DMS53 treated with DMSO at 0.1 percent for 48 hours (cell line): ENCODE results near the gene CELF3.

Source experiments
- DNase-seq: peaks from one replicate; lab custom pipeline; 2025; ENCODE audit not compliant: unreplicated experiment; lab: John Stamatoyannopoulos, UW

CELF3 gene

DNA sequence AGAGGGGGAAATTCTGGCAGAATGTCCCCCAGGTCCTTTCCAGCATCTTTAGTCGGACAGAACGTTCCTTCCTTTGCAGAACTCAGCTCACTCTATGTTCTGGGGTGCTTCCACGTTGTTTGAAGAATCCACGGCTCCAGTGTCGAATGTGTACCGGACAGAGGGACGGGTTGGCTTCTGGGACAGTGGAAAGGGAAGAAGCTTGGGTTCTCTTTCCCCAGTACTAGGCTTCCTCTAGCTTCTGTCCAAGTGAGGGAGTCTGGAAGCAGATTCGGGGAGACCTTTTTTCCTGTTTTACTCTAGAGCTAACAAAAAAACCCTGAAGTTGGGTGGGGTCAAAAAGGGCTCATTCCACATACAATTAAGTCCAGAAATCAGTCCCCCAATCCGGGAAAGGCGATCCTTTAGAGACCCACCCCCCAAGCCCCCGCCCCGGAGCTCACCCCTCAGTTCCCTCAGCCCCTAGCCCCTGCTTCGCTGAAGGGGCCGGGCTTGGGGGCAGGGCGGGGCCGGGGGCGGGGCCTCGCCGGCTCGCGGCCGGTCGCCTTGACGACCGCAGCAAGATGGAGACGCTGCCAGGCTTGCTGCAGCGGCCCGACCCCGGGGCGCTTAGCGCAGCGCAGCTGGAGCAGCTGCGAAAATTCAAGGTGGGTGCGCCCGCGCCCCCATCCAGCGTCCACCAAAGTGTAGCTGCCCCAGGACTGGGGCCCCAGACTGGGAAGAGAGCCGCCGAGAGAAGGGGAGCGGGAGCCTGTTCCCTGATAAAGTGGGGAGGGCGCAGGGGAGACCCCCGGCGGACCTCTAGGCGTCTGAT lies 4.6 kb upstream of the CELF3 start, which contains the start of gene RIIAD1:
Gene RIIAD1 (plus strand): TSS at position 549 of the 814 bp plus-strand sequence. CDS start 15 bp downstream, at position 564.
- DNase-seq = no peak

DNA sequence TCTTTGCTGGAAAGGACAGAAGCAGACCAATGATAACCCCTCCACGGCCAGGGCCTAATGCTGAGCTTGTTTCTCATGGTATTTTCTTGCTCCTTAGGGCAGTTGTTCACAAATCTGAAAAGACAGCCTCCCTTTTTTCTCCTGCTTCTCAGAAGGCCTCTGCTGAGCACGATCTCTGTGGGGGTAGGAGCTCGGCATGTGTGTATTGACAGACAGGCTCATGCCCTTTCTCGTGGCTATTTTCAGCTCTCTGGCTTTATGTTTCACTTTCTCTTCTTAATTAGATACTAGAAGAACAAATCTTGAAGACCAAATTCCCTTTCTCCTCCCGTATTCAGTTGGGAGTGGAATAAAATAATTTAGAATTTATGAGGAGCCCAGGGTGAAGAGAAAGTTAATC lies 4.0 kb upstream of the CELF3 start:
- no peak for DNase-seq

DNA sequence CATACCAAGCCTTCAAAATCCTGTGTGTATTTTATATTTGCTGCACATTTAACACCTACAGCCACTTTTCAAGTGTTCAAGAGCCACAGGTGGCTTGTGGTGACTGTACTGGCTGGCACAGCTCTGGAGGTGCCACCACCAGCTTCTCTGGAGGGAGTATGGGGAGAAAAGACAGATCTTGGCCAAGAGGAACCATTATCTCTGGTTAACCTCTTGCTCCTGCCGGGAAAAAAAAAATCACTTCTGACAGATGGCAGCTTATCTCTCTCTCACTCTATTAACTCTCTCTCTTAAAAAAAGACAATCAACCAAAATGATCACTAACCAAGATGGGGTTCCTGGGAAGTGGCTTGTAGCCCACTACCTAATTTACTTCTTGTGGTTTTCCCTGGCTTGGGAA lies 3.5 kb upstream of the CELF3 start:
- DNase-seq = no peak

DNA sequence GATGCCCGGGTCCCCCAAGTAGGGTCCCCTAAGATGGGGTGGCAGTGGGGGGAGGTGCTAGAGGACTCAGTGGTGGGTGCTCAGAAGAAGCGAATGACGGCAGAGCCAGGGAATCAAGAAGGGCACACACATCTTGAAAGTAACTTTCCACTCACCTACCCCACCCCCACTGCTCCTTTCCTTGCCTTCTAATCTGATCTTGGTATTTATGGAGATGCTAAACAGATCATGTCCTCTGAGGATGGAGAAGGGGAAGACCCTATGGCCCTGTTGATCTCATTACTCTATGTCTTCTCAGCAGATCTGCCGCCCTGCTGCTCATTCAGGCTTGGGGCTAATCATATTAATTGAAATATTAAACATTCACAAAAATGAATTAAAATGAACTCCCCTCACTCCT lies 2.1 kb upstream of the CELF3 start:
- no peak for DNase-seq

DNA sequence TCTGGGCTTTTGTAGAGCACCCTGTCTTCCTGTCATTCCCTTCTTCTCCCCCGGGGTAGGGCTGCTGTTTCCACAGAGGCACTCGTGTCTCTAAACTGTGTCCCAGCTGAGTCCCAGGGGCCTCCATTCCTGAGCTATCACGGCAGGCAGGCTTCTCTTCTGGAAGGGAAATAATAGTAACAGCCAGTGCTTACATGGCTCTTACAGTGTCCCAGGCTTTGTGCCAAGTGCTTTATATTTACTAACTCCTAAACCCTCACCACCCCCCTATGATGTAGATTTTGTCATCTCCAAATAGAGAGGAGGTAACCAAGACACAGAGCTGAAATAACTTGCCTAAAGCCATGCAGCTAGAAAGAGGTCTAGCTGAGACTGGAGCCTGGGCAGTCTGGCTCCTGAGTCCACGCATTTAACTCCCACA lies 1.4 kb upstream of the CELF3 start:
- no peak for DNase-seq

DNA sequence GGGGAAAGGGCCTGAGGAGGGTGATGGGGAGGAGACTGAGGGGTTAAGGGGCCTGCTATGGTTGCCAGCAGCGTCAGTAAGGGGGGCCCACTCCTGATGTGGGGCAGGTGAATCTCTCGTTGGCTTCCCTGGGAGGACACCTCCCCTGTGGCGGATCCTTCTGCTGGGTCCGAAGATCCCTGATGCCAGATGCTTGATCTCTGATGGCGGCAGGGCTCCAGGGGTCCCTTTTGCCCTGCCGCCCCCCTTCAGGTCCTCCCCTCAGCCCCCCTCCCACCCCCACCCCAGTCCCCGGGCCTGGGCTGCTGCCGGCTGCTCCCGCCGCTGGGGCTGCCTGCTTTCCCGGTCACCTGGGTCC lies 219 bp downstream of the CELF3 start:
- DNase-seq = no peak

DNA sequence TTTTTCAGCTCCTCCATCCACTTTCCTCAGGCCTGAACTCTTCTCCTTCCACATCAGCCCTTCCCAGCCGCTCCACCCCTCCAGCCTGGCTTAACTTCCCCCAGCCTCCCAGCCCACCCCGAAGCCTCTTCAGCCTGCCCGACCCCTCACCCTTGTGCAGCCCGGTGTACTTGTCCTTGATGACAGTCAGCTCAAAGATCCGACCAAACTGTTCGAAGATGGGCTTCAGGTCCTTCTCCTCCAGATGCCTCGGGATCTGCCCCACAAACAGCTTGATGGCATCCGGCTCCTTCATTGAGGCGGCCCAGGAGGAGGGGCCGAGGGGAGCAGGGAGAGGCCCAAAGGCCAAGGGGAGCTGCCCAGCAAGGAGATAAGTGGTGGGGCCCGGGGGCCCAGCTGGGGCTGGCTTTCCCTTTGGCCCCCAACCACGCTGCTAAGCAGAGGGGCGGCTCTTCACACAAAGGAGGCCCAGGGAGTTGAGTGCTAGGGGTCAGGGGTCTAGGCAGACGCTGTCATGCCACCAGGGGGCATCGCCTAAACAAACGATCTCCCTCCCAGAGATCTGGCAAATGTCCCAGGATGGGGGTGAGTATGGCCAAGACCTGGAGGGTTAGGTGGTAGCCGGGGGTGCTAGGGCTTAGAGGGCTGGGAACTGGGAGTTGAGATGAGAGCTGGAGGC lies 738 bp downstream of the CELF3 start:
- DNase-seq = no peak

DNA sequence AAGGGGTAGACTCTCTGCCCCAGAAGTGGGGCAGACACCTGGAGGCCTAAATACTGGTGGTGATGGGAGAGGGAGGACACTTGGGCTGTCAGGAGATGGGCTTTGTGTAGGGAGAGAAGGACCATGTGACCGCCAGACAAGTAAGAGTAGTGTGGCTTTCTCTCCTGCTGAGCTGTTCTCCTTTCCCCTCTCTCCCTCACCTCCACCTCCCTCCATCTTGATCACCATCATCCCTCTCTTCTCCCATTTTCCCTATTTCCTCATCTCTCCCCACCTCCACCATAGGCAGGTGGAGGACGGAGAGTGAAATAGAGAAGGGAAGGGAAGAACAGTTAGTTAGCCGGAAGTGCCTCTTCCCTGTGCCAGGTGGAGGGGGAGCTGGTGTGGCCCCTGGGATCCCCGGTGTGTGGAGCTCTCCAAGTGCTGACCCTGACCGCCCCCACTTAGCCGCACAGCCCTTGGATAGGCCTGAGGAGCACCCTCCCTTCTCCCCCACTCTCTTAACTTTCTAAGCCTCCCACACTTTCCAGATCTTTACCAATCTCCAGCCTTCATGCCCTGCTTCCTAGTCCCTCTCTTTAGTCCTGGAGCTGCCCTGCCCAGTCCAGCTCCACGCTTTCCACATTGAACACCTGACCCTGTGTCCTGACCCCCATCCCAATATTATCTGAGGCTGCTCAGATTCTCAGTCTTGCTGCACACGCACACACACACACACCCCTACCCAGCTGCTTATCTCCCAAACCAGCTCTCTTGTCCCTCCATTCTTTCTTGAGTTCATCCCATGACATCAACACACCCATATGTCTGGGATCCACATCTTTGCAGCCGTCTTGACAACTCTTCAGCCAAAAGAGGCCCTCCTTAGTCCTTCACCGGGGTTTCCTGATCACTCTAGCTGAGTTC lies 1.5 kb downstream of the CELF3 start:
- no peak for DNase-seq

DNA sequence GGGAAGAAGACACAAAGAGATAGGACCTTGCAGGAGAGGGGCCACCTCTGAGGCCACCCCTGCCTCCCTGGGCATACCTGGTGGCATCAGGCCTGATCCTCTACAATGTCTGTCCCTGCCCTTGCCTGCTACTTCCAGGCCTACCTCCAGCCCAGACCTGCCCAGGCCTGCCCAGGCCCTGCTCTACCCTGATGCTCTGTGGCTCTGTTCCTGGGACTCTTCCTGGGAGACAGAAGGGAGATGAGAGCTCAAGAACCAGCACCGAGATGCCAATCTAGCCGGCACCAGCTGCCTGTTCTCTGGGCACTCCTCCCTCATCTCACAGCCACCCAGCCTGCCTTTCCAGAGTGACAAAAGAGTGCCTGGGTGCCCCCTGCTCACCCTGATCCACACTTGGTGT lies 2.7 kb downstream of the CELF3 start:
- no peak for DNase-seq

DNA sequence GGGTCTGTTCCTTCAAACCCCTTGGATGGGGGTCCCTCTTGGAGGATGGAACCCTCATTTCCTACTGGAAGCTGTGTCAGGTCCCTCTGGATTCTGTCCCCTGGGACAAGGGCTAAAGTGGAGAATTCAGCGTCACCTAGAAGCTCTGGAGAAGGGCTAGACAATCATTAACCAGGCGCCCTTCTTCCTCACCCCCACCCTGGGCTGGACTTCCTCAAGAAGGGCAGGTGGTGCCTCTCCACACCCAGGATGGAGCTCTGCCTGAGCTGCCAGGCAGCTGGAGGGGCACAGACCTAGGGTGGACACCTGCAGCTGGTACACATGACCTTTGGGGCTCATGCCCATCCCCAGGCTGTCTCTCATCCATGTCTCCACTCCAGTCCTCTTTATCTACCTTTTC lies 3.6 kb downstream of the CELF3 start:
- peak; percentile 88 for DNase-seq

DNA sequence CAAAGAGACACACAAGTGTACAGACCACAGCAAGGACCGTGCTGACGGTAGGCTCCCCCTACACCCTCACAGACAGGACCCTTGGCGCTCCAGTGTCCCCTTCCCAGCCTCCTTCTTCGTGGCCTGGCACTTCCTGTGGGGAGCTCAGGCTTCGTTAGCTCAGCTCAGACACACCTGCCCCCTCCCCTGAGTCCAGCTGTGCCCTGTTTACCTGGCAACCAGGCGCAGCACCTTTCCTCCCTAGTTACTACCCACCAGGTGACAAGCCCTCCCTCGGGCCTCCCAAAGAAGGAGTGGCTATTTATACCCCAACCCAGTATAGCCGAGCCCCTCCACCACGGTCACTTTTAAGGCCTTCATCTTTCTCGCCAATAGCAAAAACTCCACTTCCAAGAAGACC lies 4.7 kb downstream of the CELF3 start:
- DNase-seq = peak; percentile 59

DNA sequence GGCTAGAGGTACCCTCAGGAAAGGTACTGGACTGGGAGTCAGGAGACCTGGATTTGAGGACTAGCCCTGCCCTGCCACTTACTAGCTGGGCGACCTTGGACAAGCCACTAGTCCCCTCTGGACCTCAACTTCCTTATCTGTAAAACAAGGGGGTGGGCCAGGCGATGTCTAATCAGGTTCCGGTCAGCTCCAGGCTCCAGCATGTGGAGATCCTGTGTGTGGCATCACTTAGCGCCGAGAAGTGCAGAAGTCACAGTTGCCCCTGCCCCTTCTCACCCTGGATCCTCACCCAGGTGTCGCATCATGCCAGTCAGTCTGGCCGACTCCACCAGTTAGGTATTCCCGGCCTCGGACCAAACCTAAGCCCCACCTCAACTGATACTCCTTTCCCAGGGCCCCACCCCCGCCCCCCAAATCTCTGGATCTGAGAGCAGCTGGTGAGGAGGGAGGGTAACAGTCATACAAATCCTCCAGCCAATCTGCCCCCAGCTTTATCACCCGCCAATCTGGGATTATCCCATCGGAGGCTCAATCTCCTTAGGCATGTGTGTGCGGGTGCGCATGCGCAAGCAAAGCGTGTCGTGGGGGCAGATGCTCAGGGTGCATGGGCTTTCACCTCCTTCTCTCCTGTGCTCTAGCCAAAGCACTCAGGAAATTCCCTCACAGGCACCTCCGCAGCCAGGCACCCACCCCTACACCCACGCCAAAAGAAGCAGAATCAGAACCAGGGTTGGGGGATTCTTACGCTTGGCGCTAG lies 5.4 kb downstream of the CELF3 start:
- DNase-seq = no peak

DNA sequence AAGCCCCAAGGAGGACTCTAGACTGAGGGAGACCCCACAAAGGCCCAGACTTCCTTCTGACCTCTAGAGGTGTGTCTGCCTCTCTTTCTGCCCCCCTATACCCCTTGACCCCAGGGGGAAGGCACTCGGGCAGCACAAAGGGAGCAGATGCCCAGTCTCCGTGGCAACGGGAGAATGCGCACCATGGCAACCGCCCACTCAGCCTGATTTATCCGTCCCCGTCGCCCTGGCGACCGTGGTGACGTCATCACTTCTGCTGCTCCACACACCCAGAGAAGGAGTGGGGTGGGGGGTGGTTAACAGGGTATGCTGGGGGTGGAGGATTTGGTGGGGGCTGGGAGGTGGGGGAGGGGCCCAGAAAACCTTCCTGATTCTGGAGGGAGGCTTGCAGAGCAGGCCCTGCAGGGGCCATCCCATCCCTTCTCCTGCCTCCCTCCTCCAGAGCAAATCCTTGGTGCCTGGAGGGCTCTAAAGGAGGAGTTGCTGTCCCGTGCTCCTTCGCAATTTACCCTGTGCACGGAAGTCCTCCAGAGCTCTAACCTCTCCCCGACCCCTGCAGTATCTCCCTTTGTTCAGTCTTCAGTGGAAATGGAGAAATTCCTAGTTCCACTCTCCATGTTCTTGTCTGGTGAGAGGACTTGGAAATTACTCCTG lies 6.3 kb downstream of the CELF3 start:
- DNase-seq = no peak

DNA sequence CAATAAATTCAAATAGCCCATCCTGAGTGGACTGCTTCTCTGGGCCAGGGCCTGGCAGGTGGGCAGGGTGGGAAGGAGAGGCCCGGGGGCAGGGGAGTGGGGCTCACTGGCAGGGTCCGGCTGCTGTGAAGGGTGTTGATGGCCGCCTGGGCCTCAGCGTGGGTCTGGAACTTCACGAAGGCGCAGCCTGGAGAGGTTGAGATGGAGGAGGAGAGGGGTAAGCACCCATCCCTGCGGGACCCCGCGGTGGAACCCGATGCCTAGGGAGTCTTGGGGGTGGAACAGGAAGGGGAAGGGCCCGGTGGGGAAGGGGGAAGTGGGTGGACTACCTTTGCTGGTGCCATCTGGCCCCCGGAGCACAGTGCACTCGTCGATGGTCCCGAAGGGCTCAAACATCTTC lies 7.7 kb downstream of the CELF3 start:
- DNase-seq = no peak

DNA sequence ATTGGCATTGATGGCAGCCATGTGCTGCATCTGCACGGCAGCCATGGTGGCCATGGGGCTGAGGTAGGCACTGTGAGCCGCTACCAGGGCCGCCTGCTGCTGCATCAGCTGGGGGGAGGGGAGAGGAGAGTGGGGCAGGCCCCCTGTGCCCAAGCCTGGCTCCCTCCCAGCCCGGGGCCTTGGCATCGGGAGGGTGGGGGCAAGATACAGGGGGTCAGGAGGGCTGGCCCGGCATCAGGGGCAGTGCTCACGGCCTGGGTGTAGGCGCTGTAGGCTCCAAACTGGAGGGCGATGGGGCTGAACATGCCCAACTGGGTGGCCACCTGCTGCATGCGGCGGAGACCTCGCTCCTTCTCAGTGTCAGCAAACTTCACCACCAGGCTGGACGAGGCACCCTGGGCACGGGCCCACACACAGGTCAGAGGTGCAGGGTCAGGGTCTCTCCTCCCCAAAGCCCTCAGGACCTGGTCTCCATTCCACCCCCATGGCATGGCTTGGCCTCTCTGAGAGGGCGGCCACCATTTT lies 9.0 kb downstream of the CELF3 start:
- DNase-seq = no peak

DNA sequence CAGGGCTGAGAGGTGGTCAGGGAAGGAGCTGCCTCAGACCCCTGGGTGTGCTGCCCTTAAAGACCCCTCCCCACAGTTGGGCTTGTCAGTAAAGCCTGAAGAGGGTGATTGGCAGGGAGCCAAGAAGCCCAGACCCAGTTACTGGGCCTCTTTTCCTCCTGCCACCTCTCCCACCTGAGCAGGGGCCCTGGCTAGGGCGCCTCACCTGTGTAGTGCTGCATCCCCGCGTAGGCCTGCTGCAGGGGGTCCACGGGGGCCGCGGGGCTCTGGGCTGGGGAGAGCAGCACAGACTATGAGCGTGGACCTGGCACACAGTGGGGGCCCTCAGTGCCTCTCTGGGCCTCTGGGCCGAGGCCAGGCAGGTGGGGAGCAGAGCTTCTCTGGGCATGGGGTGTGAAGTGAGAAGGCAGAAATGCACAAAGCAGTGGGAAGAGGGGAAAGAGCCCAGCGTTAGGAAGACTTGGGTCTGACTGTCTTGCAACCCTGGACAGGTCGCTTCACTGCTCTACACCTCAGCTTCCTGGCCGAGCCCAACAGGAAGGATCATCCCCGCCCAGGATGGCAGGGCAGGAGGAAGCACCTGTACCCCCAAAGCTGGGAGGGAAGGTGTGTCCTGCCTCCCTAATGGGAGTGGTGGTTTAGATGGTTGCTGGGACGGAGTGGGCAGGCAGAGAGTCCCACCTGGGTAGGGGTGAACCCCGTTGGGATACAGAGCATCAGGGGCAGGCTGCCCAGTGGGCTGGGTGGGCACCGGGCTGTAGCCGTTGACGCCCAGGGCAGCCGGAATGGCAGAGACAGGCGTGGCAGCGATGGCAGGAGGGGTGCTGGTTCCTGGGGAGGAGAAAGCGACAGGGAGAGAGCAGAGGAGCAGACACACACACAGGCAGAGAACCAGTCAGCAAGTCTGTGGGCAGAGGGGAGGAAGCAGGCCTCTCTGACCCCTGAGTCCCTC lies 9.9 kb downstream of the CELF3 start:
- no peak for DNase-seq

DNA sequence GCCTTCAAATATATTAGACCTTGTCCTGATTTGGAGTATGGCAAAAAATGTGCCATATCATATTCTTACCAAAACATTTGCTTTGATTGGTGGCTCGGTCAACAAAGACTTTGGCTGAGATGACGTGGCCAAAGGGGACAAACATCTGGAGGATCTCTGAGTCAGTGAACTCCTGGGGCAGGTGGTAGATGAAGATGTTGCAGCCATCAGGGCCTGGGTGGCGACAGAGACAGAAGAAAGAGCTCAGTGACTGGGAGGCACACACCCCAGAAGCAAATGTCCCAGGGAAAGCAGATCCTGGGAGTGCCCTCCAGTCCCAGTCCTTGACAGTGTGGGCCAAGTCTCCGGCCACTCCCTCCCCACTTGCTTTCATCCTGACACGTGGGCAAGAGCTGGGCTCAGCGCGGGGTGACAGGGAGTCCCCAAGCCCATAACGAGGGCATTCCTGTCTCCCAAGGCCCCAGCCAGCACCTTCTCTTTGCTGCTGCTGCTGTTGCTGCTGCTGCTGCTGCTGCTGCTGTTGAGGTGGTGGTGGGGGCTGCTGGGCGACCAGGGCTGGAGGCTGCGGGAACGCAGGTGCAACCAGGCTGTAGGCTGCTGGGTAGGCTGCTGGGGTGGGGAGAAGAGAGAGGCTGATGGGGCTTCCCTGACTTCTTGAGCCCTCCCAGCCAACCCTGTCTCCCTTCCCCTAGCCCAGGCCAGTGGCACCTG lies 10.7 kb downstream of the CELF3 start:
- no peak for DNase-seq

DNA sequence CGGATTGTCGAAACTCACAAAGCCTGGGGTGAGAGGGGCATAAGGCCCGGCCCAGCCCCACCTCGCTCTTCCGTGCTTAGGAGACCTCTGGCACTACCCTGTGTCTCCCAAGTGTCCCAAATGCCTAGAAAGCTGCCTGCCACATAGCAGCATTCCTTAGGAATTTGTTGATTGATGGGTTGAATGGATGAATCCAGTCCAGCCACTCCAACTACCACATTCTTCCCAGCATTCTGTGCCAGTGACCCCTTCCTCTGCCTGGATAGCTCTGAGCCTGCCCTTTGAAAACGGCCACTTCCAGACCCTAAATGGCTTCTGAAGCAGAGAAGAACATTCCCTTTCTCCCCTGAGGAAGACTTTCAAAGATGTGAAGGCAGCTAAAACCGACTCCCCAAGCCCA lies 11.5 kb downstream of the CELF3 start:
- no peak for DNase-seq
